GM12864 (cell line): ENCODE results near the gene STYXL1.
"Not testable (repeated sequence)": the region's sequence is repeated elsewhere in the genome, so short reads cannot be mapped to it uniquely, and the experiment has no call there.

Experiments
- DNase-seq: peaks from one replicate; pipeline ENCODE4 v3.0.0-alpha.2; 2011; ENCODE audit warnings: low read depth
- H3K4me3 ChIP-seq: 2 replicates; pipeline ENCODE4 v1.5.1; 2011; ENCODE audit warnings: mild to moderate bottlenecking, low read depth, low read length, control low read depth
- TF ChIP-seq, protein P1 (sequence below): IDR thresholded peaks from 2 replicates; pipeline ENCODE4 v1.5.1; 2011; ENCODE audit warnings: low read depth, mild to moderate bottlenecking, moderate library complexity, low read length, control low read depth, inconsistent platforms; ENCODE audit errors: missing control alignments

The STYXL1 gene

DNA sequence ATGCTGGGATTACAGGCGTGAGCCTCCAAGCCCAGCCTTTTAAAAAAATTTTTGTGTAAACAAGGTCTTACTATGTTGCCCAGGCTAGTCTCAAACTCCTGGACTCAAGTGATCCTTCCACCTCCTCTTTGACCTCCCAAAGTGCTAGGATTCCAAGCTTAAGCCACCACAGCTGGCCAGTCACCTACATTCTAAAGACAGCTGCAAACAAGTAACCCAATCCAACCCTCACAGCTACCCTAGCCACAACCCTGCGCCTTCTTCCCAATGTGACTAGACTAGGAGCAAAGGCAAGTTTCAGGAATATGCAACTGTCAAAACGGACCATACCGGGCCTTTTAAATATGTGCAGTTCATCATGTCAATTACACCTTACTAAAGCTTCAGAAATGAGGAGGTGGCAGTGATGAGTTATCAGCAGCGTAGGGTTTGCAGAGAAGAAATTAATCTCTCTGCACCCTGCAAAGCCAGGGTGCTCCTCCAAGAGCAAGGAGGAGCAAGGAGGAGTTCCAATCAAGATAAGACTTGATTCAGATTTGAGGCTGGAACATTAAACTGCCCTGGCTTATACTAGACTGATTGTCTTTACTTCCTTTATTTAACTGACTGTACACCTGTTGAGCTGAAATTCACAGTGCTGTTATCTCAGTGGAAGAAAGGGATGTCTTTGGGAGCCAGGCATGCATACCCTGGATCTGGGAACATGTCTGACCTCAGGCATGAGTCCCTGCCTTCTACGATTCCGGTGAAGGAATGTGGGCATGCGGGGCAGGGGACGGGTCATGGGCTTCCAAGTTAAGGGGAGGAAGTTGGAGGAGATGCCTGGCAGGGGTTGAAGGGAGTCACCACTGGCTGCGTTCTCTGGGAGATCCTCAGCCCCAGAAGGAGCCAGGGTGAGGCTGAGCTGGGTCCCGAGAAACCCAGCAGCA lies 37.9 kb downstream of the STYXL1 start:
- TF ChIP-seq, protein P1, sequence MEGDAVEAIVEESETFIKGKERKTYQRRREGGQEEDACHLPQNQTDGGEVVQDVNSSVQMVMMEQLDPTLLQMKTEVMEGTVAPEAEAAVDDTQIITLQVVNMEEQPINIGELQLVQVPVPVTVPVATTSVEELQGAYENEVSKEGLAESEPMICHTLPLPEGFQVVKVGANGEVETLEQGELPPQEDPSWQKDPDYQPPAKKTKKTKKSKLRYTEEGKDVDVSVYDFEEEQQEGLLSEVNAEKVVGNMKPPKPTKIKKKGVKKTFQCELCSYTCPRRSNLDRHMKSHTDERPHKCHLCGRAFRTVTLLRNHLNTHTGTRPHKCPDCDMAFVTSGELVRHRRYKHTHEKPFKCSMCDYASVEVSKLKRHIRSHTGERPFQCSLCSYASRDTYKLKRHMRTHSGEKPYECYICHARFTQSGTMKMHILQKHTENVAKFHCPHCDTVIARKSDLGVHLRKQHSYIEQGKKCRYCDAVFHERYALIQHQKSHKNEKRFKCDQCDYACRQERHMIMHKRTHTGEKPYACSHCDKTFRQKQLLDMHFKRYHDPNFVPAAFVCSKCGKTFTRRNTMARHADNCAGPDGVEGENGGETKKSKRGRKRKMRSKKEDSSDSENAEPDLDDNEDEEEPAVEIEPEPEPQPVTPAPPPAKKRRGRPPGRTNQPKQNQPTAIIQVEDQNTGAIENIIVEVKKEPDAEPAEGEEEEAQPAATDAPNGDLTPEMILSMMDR, result no peak
- no peak for DNase-seq

DNA sequence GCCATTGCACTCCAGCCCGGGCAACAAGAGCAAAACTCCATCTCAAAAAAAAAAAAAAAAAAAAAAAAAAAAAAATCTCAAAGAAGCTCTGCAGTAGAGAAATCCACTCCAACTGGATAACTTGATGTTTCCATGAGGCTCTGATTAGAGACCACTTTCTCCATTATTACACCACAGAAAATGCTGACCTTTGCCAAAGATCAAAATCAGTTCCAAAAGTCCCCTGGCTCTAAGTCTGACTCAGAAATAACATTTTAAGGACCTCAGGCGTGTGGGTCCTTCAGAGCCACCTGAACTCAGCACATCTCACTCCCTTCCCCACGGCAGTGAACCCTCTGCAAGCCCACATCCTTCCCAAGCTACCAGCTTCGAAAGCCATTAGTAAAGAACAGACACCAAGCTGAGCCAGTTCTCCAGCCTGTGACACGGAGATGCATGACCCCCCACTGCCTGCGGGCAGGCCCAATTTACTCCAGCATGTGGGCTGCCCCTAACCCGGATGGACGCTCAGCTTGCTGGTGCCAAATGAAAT lies 39.6 kb downstream of the STYXL1 start:
- no peak for DNase-seq
- no peak overlapping the region for H3K4me3 ChIP-seq
- TF ChIP-seq, protein P1, result no peak

More for the DNA sequence above, 37.9 kb downstream of the STYXL1 start:
- no peak overlapping the region for H3K4me3 ChIP-seq

DNA sequence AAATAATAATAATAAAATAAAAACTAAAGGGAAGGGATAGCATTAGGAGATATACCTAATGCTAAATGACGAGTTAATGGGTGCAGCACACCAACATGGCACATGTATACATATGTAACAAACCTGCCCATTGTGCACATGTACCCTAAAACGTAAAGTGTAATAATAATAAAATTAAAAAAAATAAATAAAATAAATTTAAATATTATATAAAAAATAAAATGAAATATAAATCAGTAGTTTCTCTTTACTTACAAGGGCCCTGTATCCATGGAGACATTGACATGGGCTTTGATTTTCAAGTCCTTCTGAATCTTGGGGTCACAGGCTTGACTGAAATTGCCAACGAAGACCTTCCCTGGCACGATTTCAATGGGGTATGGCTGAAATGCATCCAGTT lies 42.8 kb downstream of the STYXL1 start:
- H3K4me3 ChIP-seq, DNase-seq: not testable (repeated sequence)

DNA sequence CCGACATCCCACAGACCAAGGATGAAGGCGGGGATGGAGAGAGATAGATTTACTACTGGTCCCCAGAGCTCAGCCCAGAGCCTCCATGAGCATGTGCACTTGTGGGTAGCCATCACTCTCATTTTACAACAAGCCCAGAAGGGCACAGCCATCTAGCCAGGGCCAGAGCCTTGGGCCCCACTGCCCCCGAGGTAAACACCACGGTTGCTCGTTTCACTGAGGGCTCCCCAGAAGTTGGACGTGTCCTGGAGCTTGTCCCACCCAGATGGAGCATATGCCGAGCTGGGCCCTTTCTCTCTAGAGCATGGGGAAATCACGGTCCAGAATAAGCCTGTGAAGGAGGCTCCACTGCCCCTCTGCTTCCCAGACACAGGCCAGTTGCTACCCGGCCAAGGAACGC lies 44.4 kb downstream of the STYXL1 start:
- DNase-seq, result no peak
- no peak overlapping the region for H3K4me3 ChIP-seq
- TF ChIP-seq, protein P1, result no peak

DNA sequence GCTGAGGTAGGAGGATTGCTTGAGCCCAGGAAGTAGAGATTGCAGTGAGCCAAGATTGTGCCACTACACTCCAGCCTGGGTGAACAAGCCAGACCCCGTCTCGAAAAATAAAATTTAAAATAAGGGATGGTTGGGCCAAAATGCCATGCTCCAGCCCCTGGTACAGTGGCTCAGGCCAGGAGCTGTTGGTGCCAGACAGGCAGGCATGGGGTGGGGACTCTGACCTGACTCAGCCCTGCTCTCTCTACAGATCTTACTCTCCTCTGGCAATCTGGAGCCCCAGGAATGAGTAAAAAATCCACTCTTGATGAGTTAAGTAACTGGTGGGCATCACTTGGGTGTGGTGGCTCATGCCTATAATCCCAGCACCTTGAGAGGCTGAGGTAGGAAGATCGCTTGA lies 45.0 kb downstream of the STYXL1 start:
- TF ChIP-seq, protein P1, result no peak
- H3K4me3 ChIP-seq, result no peak overlapping the region
- no peak for DNase-seq

DNA sequence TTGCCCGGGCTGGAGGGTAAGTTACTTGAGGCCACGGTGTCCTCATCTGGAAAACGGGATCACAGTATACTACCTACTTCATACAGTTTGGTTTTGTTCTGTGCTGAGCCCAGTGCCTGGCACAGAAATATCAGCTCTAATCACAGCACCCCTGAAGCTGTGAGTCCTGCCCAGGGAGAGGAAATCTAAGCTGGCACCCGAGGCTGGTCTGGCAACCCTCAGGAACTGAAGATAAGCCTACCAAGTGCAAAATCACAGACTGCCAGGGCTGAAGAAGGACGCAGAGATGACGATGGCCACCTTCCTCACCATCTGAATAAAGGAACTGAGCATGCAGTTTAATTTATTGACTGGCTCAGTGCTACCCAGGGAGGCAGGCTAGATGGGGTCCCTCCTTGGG lies 45.7 kb downstream of the STYXL1 start:
- DNase-seq, result no peak
- TF ChIP-seq, protein P1, result no peak

DNA sequence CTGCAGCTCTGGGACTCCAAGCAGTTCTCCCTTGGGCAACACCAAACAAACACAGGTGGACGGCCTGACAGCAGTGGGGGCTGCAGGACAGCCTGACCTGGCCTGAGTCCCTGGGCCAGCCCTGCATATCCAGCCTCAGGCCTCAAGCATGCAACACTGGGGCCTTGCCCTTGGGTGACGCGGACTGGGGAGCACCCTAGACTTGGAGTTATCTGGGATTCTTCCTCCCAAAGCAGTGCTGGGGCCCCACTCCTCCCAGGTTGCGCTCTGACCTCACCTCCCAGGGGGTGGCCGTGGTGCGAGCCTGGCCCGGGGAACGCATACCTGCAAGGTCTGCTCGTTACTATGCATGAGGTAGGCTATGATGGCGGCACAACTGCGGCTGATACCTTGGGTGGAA lies 47.2 kb downstream of the STYXL1 start:
- H3K4me3 ChIP-seq, result no peak overlapping the region
- DNase-seq, result no peak
- TF ChIP-seq, protein P1, result no peak

More for the DNA sequence above, 45.7 kb downstream of the STYXL1 start:
- H3K4me3 ChIP-seq, result no peak overlapping the region
